Sigmoid colon (tissue), 7 donors: ENCODE results near the gene GAPDHS. TPM values are rescaled to one million over a fixed set of nuclear protein-coding genes. Genes with fewer than 3 reads are reported as not detected.

Experiments
- DNase-seq: peaks from one replicate; pipeline ENCODE4 v3.0.0-alpha.2; 2019
- H3K27ac ChIP-seq, 4 donors: fragments of 200-600 bp; sonication (generic); one replicate each; pipeline ENCODE4 v1.5.1; 2016 to 2019; ENCODE audit warnings: mild to moderate bottlenecking in 1 of 4
- H3K27me3 ChIP-seq, 3 donors: fragments of 200-600 bp; sonication (generic); one replicate each; pipeline ENCODE4 v1.5.1; 2019; ENCODE audit warnings: mild to moderate bottlenecking in 1 of 3
- H3K36me3 ChIP-seq, 4 donors: fragments of 200-600 bp; sonication (generic); one replicate each; pipeline ENCODE4 v1.5.1; 2016 to 2019
- H3K4me1 ChIP-seq, 4 donors: fragments of 200-600 bp; sonication (generic); one replicate each; pipeline ENCODE4 v1.5.1; 2017 to 2019
- H3K4me3 ChIP-seq, 4 donors: fragments of 200-600 bp; sonication (generic); one replicate each; pipeline ENCODE4 v1.5.1; 2017 to 2019; ENCODE audit warnings: mild to moderate bottlenecking in 2 of 4, moderate library complexity in 1 of 4
- H3K9me3 ChIP-seq, 4 donors: fragments of 200-600 bp in 3 of 4; sonication (generic) in 3 of 4; one replicate each; pipeline versions ENCODE4 v1.5.1 to v1.6.1; 2013 to 2019
- EP300 ChIP-seq, 4 donors: sonication (generic); formaldehyde crosslinking; IDR thresholded peaks; one replicate each; pipeline ENCODE4 v1.6.1; 2017; ENCODE audit warnings: antibody characterized with exemption in 4 of 4
- POLR2A ChIP-seq, 2 donors: fragments of 450-650 bp; IDR thresholded peaks; one replicate each; pipeline ENCODE4 v1.6.1; 2016; ENCODE audit warnings: antibody characterized with exemption in 2 of 2, mild to moderate bottlenecking in 2 of 2, moderate library complexity in 2 of 2
- POLR2AphosphoS5 ChIP-seq, 4 donors: sonication (generic); formaldehyde crosslinking; IDR thresholded peaks; one replicate each; pipeline ENCODE4 v1.6.1; 2017; ENCODE audit warnings: antibody characterized with exemption in 4 of 4
- WGBS, 2 donors: extraction: QIAGEN DNeasy Blood & Tissue Kit; methylation state at CpG; one replicate each; pipeline ENCODE4 v1.1.7; 2013; 5-methylcytosine and 5-hydroxymethylcytosine counted together
- intact Hi-C: fragments of 100-400 bp; cut with DNase I; formaldehyde crosslinking; loops from one replicate; pipeline ENCODE4 v1.15.1; 2023
- polyA plus RNA-seq, 3 donors: library from polyadenylated mRNA; stranded (reverse); fragments of 200-250 nt; gene quantifications; one replicate each; pipeline ENCODE4 v1.2.3, GENCODE V29; 2013
- total RNA-seq, 4 donors: library from RNA; depleted of rRNA; stranded (reverse); fragments of >200 nt; gene quantifications; one replicate each; pipeline ENCODE4 v1.1.0, GENCODE V29; 2016
- TF ChIP-seq, protein P1 (sequence below), 4 experiments: fragments of 450-650 bp in 3 of 4; fragments of 200-600 bp in 1 of 4; IDR thresholded peaks; one replicate each; pipeline ENCODE4 v1.5.1; 2016 to 2019; ENCODE audit warnings: antibody characterized with exemption in 4 of 4, mild to moderate bottlenecking in 3 of 4, moderate library complexity in 2 of 4
- donor health status: healthy with polysubstance abuse.
- donor health status: Bipolar disorder and iron deficiency.
- donor health status: healthy.

The GAPDHS gene
- total and polyA plus RNA-seq, 7 donors = not detected

DNA sequence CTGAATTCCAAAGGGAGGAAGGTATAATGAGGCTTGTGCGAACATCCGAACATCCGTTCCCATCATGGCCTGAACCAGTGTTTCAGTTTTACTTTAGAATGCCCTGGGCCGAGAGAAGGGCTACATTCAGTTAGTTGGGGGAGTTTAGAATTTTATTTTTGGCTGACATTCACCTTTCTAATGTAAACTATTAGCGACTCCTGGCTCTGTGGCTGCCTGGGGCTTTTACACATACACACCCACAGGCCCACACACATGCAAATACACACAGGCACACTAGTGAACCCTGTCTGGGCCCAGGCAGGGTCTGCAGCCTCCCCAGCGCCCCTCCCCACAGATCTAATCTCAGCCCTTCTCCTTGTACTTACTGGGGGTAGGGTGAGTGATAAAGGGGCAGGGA lies 6.1 kb downstream of the GAPDHS start:
- TF ChIP-seq POLR2A (IDR thresholded peaks at IDR 0.05) (no peak), POLR2AphosphoS5 (IDR thresholded peaks at IDR 0.05) (no peak), EP300 (IDR thresholded peaks at IDR 0.05) (no peak)
- Histone ChIP-seq H3K4me1 (peaks cover 0 to 5% (median 3%) of the 10 kb centered on the region in 4 donors), H3K36me3 (no peaks in the 10 kb centered on the region), H3K9me3 (no peaks in the 10 kb centered on the region), H3K4me3 (no peak overlapping the region), H3K27ac (no peak overlapping the region), H3K27me3 (peaks cover 0 to 11% (median 4%) of the 10 kb centered on the region in 3 donors)
- 78 to 83% methylated on average over 6 of the region's 6 CpGs for WGBS, 2 donors
- intact Hi-C loops = no loop called here
- no peak for DNase-seq

DNA sequence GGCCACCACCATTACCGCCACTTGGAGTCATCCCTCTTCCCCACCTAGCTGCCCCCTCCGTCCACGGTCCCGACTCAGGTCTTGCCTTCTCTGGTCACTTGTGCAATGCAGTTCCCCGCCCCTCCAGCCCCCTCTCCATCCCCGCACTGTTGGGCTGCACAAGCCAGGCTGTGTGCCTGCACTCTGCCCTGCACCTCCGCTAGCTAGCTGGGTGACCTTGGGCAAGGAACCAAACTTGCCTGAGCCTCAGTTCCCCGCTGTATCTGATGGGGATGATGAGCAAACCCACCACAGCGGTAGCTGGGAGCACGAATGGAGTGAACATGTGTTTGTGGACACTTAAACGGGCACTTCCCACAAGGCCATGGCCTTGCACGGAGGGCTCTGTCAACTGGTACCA lies 6.6 kb downstream of the GAPDHS start:
- Histone ChIP-seq H3K27ac (no peak overlapping the region), H3K36me3 (no peaks in the 10 kb centered on the region), H3K9me3 (no peaks in the 10 kb centered on the region), H3K4me1 (peaks cover 0 to 10% (median 8%) of the 10 kb centered on the region in 4 donors), H3K27me3 (peaks cover 0 to 6% (median 0%) of the 10 kb centered on the region in 3 donors), H3K4me3 (no peak overlapping the region)
- intact Hi-C loops = no loop called here
- WGBS, 2 donors = 95 to 96% methylated on average over 12 of the region's 12 CpGs
- TF ChIP-seq POLR2A (IDR thresholded peaks at IDR 0.05) = no peak
- no peak for TF ChIP-seq POLR2AphosphoS5 (IDR thresholded peaks at IDR 0.05)
- TF ChIP-seq EP300 (IDR thresholded peaks at IDR 0.05) = no peak
- TF ChIP-seq, protein P1, sequence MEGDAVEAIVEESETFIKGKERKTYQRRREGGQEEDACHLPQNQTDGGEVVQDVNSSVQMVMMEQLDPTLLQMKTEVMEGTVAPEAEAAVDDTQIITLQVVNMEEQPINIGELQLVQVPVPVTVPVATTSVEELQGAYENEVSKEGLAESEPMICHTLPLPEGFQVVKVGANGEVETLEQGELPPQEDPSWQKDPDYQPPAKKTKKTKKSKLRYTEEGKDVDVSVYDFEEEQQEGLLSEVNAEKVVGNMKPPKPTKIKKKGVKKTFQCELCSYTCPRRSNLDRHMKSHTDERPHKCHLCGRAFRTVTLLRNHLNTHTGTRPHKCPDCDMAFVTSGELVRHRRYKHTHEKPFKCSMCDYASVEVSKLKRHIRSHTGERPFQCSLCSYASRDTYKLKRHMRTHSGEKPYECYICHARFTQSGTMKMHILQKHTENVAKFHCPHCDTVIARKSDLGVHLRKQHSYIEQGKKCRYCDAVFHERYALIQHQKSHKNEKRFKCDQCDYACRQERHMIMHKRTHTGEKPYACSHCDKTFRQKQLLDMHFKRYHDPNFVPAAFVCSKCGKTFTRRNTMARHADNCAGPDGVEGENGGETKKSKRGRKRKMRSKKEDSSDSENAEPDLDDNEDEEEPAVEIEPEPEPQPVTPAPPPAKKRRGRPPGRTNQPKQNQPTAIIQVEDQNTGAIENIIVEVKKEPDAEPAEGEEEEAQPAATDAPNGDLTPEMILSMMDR (IDR thresholded peaks at IDR 0.05) = no peak
- no peak for DNase-seq

DNA sequence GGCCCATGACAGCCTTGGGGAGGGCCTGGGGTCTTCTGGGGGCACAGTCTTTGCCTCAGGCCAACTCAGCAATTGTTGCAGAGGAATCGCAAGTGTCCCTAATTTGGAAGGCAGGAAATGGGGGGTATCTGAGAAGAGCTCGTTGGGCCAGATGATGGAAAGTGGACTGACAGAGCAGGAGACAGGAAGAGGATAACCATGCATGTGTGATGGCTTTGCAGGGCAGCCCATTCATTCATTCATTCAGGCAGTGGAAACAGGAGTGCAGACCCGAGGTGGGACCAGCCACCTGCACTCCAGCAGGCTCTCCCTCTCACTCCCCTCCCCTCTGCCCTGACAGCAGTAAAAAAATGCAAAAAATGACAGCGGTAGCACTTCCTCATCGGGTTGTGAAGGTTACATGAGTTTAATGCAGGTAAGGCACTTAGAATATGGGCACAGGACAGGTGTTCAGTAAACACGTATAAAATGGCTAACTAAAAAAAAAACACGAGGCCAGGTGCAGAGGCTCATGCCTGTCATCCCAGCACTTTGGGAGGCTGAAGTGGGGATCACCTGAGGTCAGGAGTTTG lies 7.2 kb downstream of the GAPDHS start:
- 45 to 54% methylated on average over 7 of the region's 7 CpGs for WGBS, 2 donors

DNA sequence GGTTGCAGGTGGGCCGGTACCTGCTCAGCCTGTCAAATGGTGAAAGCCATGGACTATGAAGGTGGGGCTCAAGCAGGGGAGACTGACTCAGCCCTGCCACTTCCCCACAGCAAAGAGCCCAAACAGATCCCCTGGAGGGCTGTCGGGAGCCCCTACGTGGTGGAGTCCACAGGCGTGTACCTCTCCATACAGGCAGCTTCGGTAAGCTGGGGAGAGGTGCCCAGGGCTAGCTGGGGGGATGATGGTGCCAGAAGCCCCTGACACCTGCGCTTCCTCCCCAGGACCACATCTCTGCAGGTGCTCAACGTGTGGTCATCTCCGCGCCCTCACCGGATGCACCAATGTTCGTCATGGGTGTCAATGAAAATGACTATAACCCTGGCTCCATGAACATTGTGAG lies 9.0 kb downstream of the GAPDHS start:
- H3K27me3 ChIP-seq = no peaks in the 10 kb centered on the region
- no peak overlapping the region for H3K4me3 ChIP-seq
- H3K9me3 ChIP-seq = no peaks in the 10 kb centered on the region
- no peak for DNase-seq
- H3K36me3 ChIP-seq = peaks cover 0 to 6% (median 0%) of the 10 kb centered on the region in 4 donors
- H3K4me1 ChIP-seq = peaks cover 0 to 27% (median 24%) of the 10 kb centered on the region in 4 donors
- H3K27ac ChIP-seq = no peak overlapping the region
- whole genome bisulfite sequencing, 2 donors = 93 to 96% methylated on average over 11 of the region's 11 CpGs
- intact Hi-C loops = no loop called here
- TF ChIP-seq EP300 (IDR thresholded peaks at IDR 0.05) = no peak
- no peak for TF ChIP-seq POLR2A (IDR thresholded peaks at IDR 0.05)
- no peak for TF ChIP-seq POLR2AphosphoS5 (IDR thresholded peaks at IDR 0.05)
- TF ChIP-seq, protein P1 (IDR thresholded peaks at IDR 0.05) = no peak

More for the DNA sequence above, 7.2 kb downstream of the GAPDHS start:
- Histone ChIP-seq H3K4me3 (no peak overlapping the region), H3K27me3 (no peaks in the 10 kb centered on the region), H3K4me1 (peaks cover 0 to 12% (median 9%) of the 10 kb centered on the region in 4 donors), H3K27ac (no peak overlapping the region), H3K36me3 (no peaks in the 10 kb centered on the region), H3K9me3 (no peaks in the 10 kb centered on the region)
- TF ChIP-seq POLR2AphosphoS5 (IDR thresholded peaks at IDR 0.05) (no peak), POLR2A (IDR thresholded peaks at IDR 0.05) (no peak)
- TF ChIP-seq, protein P1 (IDR thresholded peaks at IDR 0.05) = no peak
- intact Hi-C loops = no loop called here
- no peak for DNase-seq

DNA sequence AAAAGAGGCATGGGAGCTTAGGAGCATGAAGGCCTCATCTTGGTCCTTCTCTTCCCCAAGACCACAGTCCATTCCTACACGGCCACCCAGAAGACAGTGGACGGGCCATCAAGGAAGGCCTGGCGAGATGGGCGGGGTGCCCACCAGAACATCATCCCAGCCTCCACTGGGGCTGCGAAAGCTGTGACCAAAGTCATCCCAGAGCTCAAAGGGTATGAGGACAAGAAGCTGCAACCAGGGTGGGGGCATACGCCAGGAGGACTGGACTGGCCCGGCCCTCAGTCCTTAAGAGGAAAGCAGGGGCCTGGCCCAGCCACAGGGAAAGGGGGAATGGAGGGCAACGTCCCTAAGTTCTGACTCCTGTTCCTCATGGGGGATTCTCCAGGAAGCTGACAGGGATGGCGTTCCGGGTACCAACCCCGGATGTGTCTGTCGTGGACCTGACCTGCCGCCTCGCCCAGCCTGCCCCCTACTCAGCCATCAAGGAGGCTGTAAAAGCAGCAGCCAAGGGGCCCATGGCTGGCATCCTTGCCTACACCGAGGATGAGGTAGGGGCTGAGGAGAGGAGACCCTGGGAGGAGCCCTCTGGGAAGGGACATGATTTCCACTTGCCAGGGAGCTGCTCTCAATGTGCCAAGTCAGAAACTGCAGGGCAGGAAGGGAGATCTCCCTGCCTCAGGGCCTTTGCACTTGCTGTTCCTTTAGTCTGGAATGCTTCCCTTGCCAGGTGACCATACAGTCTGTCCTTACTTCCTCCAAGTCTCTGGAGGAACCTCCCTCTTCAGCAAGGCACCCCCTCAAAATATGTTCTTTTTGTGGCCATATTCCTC lies 10.2 kb downstream of the GAPDHS start:
- DNase-seq = no peak

More for the DNA sequence above, 10.2 kb downstream of the GAPDHS start:
- WGBS, 2 donors = 97 to 98% methylated on average over 15 of the region's 15 CpGs
- Histone ChIP-seq H3K36me3 (peaks cover 0 to 16% (median 0%) of the 10 kb centered on the region in 4 donors), H3K4me3 (no peak overlapping the region), H3K27me3 (no peaks in the 10 kb centered on the region), H3K4me1 (peaks cover 0 to 29% (median 26%) of the 10 kb centered on the region in 4 donors), H3K27ac (no peak overlapping the region), H3K9me3 (no peaks in the 10 kb centered on the region)
- TF ChIP-seq, protein P1 (IDR thresholded peaks at IDR 0.05) = no peak
- TF ChIP-seq POLR2A (IDR thresholded peaks at IDR 0.05) (no peak), POLR2AphosphoS5 (IDR thresholded peaks at IDR 0.05) (no peak), EP300 (IDR thresholded peaks at IDR 0.05) (no peak)
- intact Hi-C loops = no loop called here
